HFFc6 (cell line): ENCODE measurements around the gene TSPYL1. TPM values are rescaled to one million over a fixed set of nuclear protein-coding genes. Genes with fewer than 3 reads are reported as not detected.

Experiments used
- DNase-seq: peaks from one replicate; pipeline ENCODE4 v3.0.0-alpha.2; 2018
- H3K27ac Mint-ChIP-seq: 2 replicates; pipeline ENCODE4 v1.8.0; 2020; ENCODE audit warnings: mild to moderate bottlenecking, mixed read lengths
- H3K27me3 Mint-ChIP-seq: 2 replicates; pipeline ENCODE4 v1.8.0; 2021; ENCODE audit warnings: mild to moderate bottlenecking, moderate library complexity, mixed read lengths; ENCODE audit not compliant: insufficient read depth
- H3K36me3 Mint-ChIP-seq: 2 replicates; pipeline ENCODE4 v1.8.0; 2021; ENCODE audit warnings: low read depth, mixed read lengths
- H3K4me1 Mint-ChIP-seq: 2 replicates; pipeline ENCODE4 v1.8.0; 2020; ENCODE audit warnings: low read depth, mixed read lengths
- H3K4me3 Mint-ChIP-seq: 2 replicates; pipeline ENCODE4 v1.8.0; 2020; ENCODE audit warnings: mild to moderate bottlenecking, moderate library complexity, mixed read lengths
- H3K9me3 Mint-ChIP-seq: 2 replicates; pipeline ENCODE4 v1.8.0; 2020; ENCODE audit warnings: mild to moderate bottlenecking, mixed read lengths
- CTCF ChIP-seq: fragments of 200-600 bp; sonication (generic); IDR thresholded peaks from 2 replicates; pipeline ENCODE4 v1.5.0; 2021; ENCODE audit warnings: antibody characterized with exemption, mild to moderate bottlenecking
- total RNA-seq, 6 experiments: library from RNA; stranded (reverse); fragmentation: NEBNext Ultra II Directional; extraction: Animal tissue kit (Norgen Biotek cat#: 25700); gene quantifications; 2 replicates in 1 of 6; 3 replicates in 5 of 6; pipeline ENCODE4 v1.2.3, GENCODE V29; 2021

TSPYL1 gene
- total RNA-seq, 6 experiments from 2014 or later: 106 to 132 (median 114) TPM

- Mint-ChIP-seq H3K9me3 (no peaks in the 10 kb centered on the region), H3K4me1 (peaks cover 43% of the 10 kb centered on the region), H3K4me3 (no peak overlapping the region), H3K27ac (no peak overlapping the region), H3K27me3 (no peaks in the 10 kb centered on the region; the same call in 1 of the 2 replicates), H3K36me3 (peaks cover 14% of the 10 kb centered on the region)
- no peak for DNase-seq
- TF ChIP-seq CTCF: no peak
These were observed 35.4 kb downstream of the TSPYL1 start for GRCh38 chr6:116244284-116244683.

- H3K9me3 Mint-ChIP-seq: no peaks in the 10 kb centered on the region
- H3K4me3 Mint-ChIP-seq: no peak overlapping the region
- DNase-seq: no peak
- TF ChIP-seq CTCF: no peak
- H3K27ac Mint-ChIP-seq: no peak overlapping the region
- H3K4me1 Mint-ChIP-seq: peaks cover 13% of the 10 kb centered on the region
- no peaks in the 10 kb centered on the region for H3K36me3 Mint-ChIP-seq
- no peaks in the 10 kb centered on the region; the same call in 1 of the 2 replicates for H3K27me3 Mint-ChIP-seq
These were observed 39.9 kb downstream of the TSPYL1 start for GRCh38 chr6:116239856-116240255.

- TF ChIP-seq CTCF: no peak
- Mint-ChIP-seq H3K27ac (no peak overlapping the region), H3K9me3 (no peaks in the 10 kb centered on the region), H3K36me3 (no peaks in the 10 kb centered on the region), H3K4me3 (no peak overlapping the region), H3K4me1 (peaks cover 13% of the 10 kb centered on the region), H3K27me3 (no peaks in the 10 kb centered on the region; the same call in 1 of the 2 replicates)
- no peak for DNase-seq
These were observed 40.5 kb downstream of the TSPYL1 start for GRCh38 chr6:116239256-116239655.

GRCh38 chr6:116238083-116238482, 41.6 kb downstream of the TSPYL1 start:
- H3K27ac Mint-ChIP-seq: no peak overlapping the region

GRCh38 chr6:116234689-116235088, 45.0 kb downstream of the TSPYL1 start:
- Mint-ChIP-seq H3K36me3 (no peaks in the 10 kb centered on the region), H3K4me3 (no peak overlapping the region), H3K9me3 (no peaks in the 10 kb centered on the region), H3K27me3 (no peaks in the 10 kb centered on the region; the same call in 1 of the 2 replicates), H3K27ac (no peak overlapping the region), H3K4me1 (peaks cover 21% of the 10 kb centered on the region)
- DNase-seq: no peak
- no peak for TF ChIP-seq CTCF

More at GRCh38 chr6:116238083-116238482, 41.6 kb downstream of the TSPYL1 start:
- DNase-seq: no peak
- Mint-ChIP-seq H3K36me3 (no peaks in the 10 kb centered on the region), H3K4me1 (peaks cover 13% of the 10 kb centered on the region), H3K9me3 (no peaks in the 10 kb centered on the region), H3K4me3 (no peak overlapping the region), H3K27me3 (no peaks in the 10 kb centered on the region; the same call in 1 of the 2 replicates)
- TF ChIP-seq CTCF: no peak
